GM19099 (cell line): ENCODE measurements around the gene TOR1AIP2.

ENCODE experiments used
- POLR2A ChIP-seq: IDR thresholded peaks from 3 replicates; pipeline ENCODE4 v1.6.1; 2011; ENCODE audit warnings: low read depth; ENCODE audit not compliant: insufficient read length; ENCODE audit errors: extremely low read depth

The TOR1AIP2 gene

DNA sequence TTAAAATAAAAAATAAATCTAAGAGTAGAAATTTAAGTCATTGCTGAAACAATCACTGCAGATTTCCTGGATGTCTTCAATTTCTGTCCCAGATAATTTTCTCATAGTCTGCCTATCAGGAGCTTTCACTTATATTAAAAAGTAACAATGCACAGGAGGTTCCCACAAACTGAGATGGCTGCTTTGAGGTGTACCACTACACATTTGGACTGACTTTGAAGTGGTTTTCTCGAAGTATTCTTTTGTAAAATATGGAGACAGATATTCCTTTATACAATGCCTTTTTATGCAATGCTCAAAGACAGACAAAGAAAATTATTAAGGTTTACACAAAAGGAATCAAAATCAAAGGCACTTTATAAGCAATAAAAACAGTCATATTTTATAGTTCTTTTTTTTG, 24.5 kb downstream of the TOR1AIP2 start:
- TF ChIP-seq POLR2A = no peak

GRCh38 chr1:179848233-179848632, 29.4 kb downstream of the TOR1AIP2 start:
- no peak for TF ChIP-seq POLR2A

DNA sequence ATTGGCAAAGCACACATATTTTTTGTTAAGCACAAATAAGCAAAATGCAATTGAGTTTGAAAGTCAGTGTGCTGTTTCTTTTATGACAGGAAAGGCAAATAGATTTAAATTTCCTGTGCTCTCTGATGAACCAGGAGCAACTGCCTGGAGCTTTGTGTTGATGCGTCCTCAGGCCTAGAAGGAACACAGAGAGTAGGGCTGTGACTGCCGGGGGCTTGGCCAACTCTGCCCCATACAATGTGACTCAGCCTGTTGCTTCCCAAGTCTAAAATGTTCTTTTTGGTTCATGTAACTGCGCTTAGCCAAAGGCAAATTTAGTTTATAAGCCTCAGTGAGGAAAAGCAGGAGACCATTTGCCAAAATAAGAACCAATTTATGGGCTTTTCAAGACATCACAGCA, 37.5 kb downstream of the TOR1AIP2 start:
- TF ChIP-seq POLR2A = no peak

DNA sequence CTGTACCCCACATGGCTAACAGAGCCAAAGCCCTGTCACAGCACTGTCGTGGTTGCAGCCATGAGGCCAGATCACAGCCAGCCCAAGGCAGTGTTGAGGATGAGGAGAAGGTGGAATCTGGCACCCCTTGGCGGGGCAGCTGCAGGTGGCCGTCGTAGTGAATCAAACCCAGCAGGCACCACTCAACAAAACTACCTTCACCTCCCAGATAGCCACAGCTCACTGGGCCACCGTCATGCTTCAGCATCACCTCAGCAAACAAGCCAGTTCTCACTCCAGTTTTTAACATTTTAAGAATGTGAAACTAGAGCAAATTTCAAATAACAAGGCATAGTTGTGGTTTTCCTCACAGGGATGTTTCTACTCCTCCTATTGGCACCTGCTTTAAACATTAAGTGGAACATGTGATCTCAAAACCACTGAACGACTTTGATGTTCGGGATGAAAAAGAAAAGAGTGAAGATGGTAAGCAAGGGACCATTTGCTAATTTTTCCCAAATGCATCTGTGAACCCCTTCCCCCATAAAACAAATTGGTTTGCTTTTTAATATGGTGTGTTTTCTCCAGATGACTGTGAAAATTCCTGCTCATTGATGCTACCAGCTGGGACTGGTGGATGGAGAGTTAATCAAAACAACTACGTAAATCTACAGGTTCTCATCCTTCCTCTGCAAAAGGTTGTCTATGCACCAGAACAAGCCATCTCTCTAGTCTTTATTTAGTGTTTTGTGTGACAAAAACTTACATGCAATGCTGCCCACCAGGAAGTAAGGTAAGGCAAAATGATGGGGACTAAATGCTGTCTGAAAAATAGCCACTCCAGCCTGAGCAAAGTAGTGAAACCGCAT, 45.5 kb downstream of the TOR1AIP2 start:
- no peak for TF ChIP-seq POLR2A

DNA sequence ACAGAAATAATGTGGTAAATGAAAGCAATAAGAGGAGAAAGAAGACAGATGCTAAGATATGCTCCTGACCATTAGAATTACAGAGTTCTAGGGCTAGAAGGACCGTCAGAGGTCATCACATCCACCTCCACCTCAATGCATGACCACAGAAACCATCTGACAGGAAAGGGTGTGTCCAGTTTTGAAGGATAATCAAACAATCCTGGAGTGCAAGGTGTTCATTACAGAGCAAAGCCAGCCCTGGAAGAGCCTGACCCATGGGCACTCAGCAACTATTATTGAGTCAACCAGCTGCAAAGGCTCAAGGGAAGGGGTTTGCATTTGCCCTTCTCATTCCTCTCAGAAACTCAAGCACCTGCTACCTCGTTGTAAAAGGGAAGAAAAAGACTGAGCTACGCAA, 46.4 kb downstream of the TOR1AIP2 start:
- TF ChIP-seq POLR2A = no peak

- no peak for TF ChIP-seq POLR2A
These were observed 49.0 kb downstream of the TOR1AIP2 start for GRCh38 chr1:179828554-179829110.

DNA sequence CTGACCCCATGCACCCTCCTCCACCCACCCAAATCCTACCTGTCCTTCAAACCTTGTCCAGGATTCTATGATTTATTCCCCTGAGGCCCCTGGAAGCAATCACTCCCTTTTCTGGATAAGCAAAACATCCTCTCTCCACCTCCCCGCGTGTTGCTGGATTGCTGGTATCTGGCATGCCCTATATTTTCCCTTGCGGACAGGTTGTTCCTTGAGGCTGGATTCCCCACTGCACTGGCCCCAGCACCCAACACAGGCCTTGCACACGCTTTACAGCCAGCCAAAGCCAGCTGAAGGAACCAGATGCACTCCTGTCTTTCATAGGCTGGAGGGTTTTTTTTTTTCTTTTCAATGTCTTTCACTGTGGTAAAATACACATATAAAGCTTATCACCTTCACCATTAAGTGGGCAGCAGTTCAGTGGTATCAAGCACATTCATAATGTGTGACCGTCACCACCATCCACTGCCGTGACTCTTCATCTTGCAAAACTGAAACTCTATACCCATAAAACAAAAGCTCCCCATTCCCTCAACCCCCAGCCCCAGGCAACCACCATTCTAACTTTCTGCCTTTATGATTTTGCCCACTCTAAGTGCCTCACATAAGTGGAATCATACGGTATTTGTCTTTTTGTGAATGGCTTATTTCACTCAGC, 50.9 kb downstream of the TOR1AIP2 start:
- TF ChIP-seq POLR2A = no peak

- TF ChIP-seq POLR2A = no peak
These were observed 51.7 kb downstream of the TOR1AIP2 start for GRCh38 chr1:179825798-179826460.

GRCh38 chr1:179825206-179825605, 52.4 kb downstream of the TOR1AIP2 start:
- no peak for TF ChIP-seq POLR2A

DNA sequence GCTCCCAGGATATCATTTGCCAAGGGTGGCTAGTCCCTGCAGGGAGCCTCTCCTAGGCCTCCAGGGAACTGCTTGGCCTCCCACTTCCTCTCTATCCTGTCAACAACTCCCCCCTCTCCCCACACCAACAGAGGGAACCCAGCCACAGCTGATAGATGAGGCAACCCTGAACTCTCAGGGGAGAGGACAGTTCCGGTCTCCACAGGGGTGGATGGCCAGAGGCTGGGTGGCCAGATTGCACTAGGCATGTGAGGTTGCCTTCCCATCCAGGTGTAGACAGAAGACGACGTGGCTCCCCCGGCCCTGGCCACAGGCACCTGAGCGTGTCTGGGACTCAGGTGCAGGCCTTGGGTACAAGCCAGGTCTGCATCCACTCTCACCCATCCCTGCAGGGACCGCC, 53.3 kb downstream of the TOR1AIP2 start:
- TF ChIP-seq POLR2A = no peak

DNA sequence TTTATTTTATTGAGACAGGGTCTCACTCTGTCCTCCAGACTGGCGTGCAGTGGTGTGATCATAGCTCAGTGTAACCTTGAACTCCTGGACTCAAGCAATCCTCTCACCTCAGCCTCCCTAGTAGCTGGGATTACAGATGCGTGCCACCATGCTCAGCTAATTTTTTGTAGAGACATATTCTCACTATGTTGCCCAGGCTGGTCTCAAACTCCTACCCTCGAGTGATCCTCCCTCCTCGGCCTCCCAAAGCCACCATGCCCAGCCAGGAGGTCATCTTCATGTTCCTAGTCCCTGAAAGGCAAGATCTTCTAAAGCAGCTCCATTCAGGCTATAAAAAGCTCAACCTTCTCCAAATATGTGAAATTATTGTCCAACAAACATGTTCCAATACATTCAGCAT, 53.9 kb downstream of the TOR1AIP2 start:
- TF ChIP-seq POLR2A = no peak

GRCh38 chr1:179822065-179822464, 55.5 kb downstream of the TOR1AIP2 start:
- TF ChIP-seq POLR2A = no peak

- TF ChIP-seq POLR2A = no peak
These were observed 56.1 kb downstream of the TOR1AIP2 start for GRCh38 chr1:179821524-179821923.

GRCh38 chr1:179820226-179820970, 57.2 kb downstream of the TOR1AIP2 start:
- TF ChIP-seq POLR2A = no peak

- no peak for TF ChIP-seq POLR2A
These were observed 58.8 kb downstream of the TOR1AIP2 start for GRCh38 chr1:179818743-179819173.
